D721Med (cell line): ENCODE data around the gene CTDSP2.

ENCODE experiments used
- DNase-seq: peaks from one replicate; pipeline ENCODE4 v3.0.0; 2011; ENCODE audit warnings: low spot score; ENCODE audit not compliant: insufficient read length
- FAIRE-seq: peaks from 2 replicates; lab custom pipeline; 2011; peaks lifted over from hg19 to GRCh38; lab: Jason Lieb, UNC
- TF ChIP-seq, protein P1 (sequence below): IDR thresholded peaks from 2 replicates; pipeline ENCODE4 v1.5.1; 2012; ENCODE audit warnings: mild to moderate bottlenecking, control low read depth; ENCODE audit not compliant: insufficient read depth; ENCODE audit errors: missing control alignments

CTDSP2 gene

DNA sequence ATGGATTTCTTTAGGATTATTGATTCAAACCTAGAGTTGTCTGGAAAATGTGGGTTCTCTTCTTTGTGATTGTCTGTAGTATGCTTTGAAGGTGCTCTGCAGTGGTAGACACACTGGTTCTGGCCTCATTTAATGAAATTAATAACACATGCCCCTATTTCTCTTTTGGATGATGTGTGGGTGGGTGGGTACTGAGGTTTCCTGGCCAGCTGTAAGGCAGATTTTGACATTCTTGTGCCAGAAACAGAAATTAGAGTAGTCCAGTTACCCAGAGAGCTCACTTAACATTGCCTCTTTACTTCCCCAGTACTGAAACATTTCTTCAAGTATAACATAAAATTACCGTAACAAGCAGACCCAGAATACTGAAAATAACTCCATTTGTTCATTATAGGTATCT, 49.5 kb downstream of the CTDSP2 start:
- DNase-seq: no peak

DNA sequence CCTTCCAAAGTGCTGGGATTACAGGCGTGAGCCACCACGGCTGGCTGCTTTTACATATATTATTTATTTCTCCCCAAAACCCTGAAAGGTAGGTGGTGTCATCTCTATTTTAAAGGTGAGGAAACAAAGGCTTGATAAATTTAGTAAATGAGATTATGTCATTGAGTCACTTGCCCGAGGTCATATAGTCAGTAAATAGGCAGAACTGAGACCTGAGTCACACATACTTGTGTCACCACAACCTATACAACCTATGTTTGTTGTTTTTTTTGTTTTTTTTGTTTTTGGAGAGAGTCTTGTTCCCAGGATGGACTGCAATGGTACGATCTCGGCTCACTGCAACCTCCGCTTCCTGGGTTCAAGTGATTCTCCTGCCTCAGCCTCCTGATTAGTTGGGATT, 51.2 kb downstream of the CTDSP2 start:
- no peak for DNase-seq
- TF ChIP-seq, protein P1, sequence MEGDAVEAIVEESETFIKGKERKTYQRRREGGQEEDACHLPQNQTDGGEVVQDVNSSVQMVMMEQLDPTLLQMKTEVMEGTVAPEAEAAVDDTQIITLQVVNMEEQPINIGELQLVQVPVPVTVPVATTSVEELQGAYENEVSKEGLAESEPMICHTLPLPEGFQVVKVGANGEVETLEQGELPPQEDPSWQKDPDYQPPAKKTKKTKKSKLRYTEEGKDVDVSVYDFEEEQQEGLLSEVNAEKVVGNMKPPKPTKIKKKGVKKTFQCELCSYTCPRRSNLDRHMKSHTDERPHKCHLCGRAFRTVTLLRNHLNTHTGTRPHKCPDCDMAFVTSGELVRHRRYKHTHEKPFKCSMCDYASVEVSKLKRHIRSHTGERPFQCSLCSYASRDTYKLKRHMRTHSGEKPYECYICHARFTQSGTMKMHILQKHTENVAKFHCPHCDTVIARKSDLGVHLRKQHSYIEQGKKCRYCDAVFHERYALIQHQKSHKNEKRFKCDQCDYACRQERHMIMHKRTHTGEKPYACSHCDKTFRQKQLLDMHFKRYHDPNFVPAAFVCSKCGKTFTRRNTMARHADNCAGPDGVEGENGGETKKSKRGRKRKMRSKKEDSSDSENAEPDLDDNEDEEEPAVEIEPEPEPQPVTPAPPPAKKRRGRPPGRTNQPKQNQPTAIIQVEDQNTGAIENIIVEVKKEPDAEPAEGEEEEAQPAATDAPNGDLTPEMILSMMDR: no peak
- no peak for FAIRE-seq

More for the DNA sequence above, 49.5 kb downstream of the CTDSP2 start:
- TF ChIP-seq, protein P1: no peak
- no peak for FAIRE-seq

DNA sequence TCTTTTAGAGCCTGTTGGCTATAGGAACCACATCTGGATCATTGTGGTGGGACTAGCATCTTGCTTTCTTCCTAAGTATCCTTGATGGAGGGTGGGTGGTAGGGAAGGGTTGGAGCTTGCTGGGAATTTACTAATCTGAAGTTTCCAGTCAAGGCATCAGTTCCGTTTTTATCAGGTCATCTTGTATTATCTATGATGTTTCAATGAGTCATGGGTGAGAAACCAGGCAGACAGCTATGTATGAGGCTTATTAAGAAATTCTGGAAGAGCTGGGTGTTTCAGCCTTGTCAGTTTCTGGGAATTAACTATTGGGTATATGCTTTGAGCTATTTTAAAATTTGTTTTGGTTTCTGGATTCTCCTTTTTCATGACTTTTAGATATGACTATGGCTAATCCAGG, 52.6 kb downstream of the CTDSP2 start:
- DNase-seq (no peak), FAIRE-seq (no peak)

DNA sequence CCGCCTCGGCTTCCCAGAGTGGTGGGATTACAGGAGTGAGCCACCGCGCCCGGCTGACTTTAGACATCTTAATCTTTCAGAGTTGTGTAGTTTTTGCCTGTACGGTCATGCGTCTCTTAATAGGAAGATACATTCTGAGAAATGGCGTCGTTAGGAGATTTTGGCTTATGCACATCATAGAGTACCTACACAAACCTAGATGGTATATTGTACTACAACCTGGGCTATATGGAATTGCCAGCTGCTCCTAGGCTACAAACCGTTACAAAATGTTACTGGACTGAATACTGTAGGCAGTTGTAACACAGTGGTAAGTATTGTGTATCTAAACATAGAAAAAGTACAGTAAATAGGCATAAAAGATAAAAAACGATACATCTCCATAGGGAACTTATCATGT, 62.7 kb downstream of the CTDSP2 start:
- DNase-seq (no peak), FAIRE-seq (no peak)
- TF ChIP-seq, protein P1: no peak

More for the DNA sequence above, 52.6 kb downstream of the CTDSP2 start:
- TF ChIP-seq, protein P1: no peak

DNA sequence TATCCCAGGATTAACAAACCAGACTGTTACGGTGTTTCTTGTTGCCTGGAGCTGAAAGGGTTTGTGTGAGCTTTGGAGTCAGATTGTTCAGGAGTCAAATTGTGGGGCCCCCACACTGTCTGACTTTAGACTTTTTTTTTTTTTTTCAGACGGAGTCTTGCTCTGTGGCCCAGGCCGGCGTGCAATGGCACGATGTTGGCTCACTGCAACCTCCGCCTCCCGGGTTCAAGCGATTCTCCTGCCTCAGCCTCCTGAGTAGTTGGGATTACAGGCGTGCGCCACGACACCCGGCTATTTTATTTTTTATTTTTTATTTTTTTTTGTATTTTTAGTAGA, 63.1 kb downstream of the CTDSP2 start:
- TF ChIP-seq, protein P1: no peak
- FAIRE-seq (no peak), DNase-seq (no peak)

DNA sequence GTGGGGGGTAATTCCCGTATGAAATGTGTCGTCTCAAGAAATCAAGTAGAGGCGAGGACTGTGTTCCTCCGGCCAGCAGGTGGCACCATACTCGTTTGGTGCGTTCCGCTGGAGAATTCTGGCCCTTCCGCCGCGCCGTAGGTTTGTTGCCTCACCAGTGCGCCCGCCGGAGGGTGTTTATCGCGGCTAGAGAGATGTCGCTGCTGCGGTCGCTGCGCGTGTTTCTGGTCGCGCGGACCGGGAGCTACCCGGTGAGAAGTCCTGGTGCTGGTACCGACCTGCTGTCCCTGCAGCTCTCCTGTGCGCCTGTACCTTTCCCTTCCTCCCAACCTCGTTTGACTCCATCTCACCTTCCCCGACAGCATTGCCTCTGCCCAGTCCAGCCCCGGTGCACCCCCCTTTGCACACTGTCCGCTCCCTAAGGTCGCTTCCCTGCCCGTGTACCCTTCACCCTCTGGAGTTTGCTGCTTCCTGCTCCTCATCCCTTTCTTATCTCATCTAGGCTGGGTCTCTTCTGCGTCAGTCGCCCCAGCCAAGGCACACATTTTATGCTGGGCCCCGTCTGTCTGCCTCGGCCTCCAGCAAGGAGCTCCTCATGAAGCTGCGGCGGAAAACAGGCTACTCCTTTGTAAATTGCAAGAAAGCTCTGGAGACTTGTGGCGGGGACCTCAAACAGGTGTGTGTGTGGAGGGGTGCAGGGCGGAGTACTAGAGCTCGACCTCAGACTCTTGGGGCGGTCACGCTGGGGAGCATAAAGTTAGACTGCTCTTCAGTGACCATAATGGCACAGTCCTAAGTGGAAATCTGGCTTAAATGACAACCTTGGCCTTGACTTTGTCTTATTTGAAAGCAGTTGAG, 63.7 kb downstream of the CTDSP2 start, which contains the start of gene TSFM:
Gene TSFM (plus strand): TSS at position 180 of the 858 bp plus-strand sequence. CDS start 15 bp downstream, at position 195.
- FAIRE-seq: no peak
- TF ChIP-seq, protein P1: peak; percentile 95
- peak; percentile 63 for DNase-seq

DNA sequence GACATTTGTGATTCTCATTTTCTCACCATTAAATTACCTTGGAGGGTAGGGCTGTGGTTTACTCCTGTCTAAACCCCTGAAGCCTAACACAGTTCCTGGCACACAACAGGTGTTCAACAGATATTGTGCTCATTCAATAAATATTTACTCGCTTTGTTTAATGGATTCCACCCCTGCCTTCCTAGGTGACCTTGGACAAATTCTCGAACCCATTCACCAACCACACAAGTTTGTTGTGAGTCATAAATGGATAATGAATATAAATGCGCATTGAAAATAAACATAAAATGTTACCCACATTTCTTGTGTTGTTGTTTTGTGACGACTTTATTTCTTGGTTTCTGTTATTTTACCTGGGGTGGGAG, 64.3 kb downstream of the CTDSP2 start:
- TF ChIP-seq, protein P1: no peak
- no peak for DNase-seq
- no peak for FAIRE-seq
